Glutamatergic neuron (in vitro differentiated cells): Measurements from ENCODE around the gene CDK2. TPM values are rescaled to one million over a fixed set of nuclear protein-coding genes. Genes with fewer than 3 reads are reported as not detected.

Source experiments
- DNase-seq: peaks from one replicate; pipeline ENCODE4 v3.0.0; 2022
- H3K27ac Mint-ChIP-seq: one replicate; pipeline ENCODE4 v1.8.0; 2020; ENCODE audit warnings: mild to moderate bottlenecking, mixed read lengths, inconsistent platforms; ENCODE audit not compliant: unreplicated experiment
- H3K27me3 Mint-ChIP-seq: one replicate; pipeline ENCODE4 v1.8.0; 2020; ENCODE audit warnings: mild to moderate bottlenecking, moderate library complexity, mixed read lengths, inconsistent platforms; ENCODE audit not compliant: unreplicated experiment
- H3K36me3 Mint-ChIP-seq: one replicate; pipeline ENCODE4 v1.8.0; 2020; ENCODE audit warnings: mild to moderate bottlenecking, mixed read lengths, inconsistent platforms; ENCODE audit not compliant: unreplicated experiment
- H3K4me1 Mint-ChIP-seq: one replicate; pipeline ENCODE4 v1.8.0; 2020; ENCODE audit warnings: mild to moderate bottlenecking, low read depth, mixed read lengths, inconsistent platforms; ENCODE audit not compliant: unreplicated experiment
- H3K4me3 Mint-ChIP-seq: one replicate; pipeline ENCODE4 v1.8.0; 2020; ENCODE audit warnings: mild to moderate bottlenecking, mixed read lengths, inconsistent platforms; ENCODE audit not compliant: unreplicated experiment
- H3K9me3 Mint-ChIP-seq: one replicate; pipeline ENCODE4 v1.8.0; 2020; ENCODE audit warnings: mild to moderate bottlenecking, moderate library complexity, mixed read lengths, inconsistent platforms; ENCODE audit not compliant: unreplicated experiment
- total RNA-seq: library from RNA; stranded (reverse); fragmentation: NEBNext Ultra II Directional; extraction: Animal tissue kit (Norgen Biotek cat#: 25700); gene quantifications from one replicate; pipeline ENCODE4 v1.2.1, GENCODE V29; 2021; ENCODE audit not compliant: unreplicated experiment
- TF ChIP-seq, protein P1 (sequence below): fragments of 200-600 bp; sonication (generic); IDR thresholded peaks from one replicate; pipeline ENCODE4 v1.5.0; 2021; ENCODE audit not compliant: partially characterized antibody, unreplicated experiment

The CDK2 gene
- total RNA-seq, 1 donor from 2014 or later: 20.5 TPM

DNA sequence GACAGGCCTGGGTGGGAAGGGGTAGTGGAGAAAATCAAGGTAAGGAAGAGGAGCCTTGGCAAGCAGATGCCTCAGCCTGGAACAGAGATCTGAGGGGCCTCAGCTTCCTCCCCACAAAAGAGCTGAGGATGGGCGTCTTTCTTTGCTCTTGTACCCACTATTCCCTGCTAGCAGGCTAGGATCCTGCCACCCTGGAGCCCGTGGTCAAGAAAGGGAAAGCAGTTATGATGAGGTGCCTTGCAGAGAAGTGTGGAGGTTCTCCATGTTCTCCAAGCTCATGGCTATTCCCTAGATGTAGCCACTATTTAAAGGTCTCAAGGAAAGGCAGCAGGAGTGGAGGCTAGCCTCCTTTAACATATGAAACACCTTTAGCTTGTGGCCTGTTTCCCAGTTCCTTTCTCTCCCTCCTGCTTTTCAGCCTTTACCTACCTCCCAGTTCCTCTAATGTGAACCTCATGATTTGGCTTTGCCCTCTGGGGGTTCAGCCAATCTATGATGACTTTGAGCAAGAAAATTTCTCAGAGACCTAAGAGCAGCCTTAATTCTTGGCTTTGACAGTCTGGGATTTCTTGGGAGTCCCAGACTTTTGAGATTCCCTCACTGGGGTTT, 55.4 kb downstream of the CDK2 start:
- peaks cover 17% of the 10 kb centered on the region for H3K27me3 Mint-ChIP-seq
- peak overlapping the region; percentile 100 for H3K27ac Mint-ChIP-seq

More for the DNA sequence above, 55.4 kb downstream of the CDK2 start:
- H3K36me3 Mint-ChIP-seq: no peaks in the 10 kb centered on the region
- peak overlapping the region; percentile 97 for H3K4me3 Mint-ChIP-seq
- no peak for DNase-seq
- TF ChIP-seq, protein P1, sequence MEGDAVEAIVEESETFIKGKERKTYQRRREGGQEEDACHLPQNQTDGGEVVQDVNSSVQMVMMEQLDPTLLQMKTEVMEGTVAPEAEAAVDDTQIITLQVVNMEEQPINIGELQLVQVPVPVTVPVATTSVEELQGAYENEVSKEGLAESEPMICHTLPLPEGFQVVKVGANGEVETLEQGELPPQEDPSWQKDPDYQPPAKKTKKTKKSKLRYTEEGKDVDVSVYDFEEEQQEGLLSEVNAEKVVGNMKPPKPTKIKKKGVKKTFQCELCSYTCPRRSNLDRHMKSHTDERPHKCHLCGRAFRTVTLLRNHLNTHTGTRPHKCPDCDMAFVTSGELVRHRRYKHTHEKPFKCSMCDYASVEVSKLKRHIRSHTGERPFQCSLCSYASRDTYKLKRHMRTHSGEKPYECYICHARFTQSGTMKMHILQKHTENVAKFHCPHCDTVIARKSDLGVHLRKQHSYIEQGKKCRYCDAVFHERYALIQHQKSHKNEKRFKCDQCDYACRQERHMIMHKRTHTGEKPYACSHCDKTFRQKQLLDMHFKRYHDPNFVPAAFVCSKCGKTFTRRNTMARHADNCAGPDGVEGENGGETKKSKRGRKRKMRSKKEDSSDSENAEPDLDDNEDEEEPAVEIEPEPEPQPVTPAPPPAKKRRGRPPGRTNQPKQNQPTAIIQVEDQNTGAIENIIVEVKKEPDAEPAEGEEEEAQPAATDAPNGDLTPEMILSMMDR: no peak
- H3K4me1 Mint-ChIP-seq: peaks cover 21% of the 10 kb centered on the region
- peaks cover 11% of the 10 kb centered on the region for H3K9me3 Mint-ChIP-seq

Other genes with a start within 250 kb of the CDK2 start
- 6.6 TPM for gene RDH5, start 246.4 kb upstream of the CDK2 start, total RNA-seq
- gene CD63, start 237.8 kb upstream of the CDK2 start, total RNA-seq: 619 TPM
- gene GDF11, start 223.7 kb upstream of the CDK2 start, total RNA-seq: 52.4 TPM
- gene SARNP, start 149.1 kb upstream of the CDK2 start, total RNA-seq: 98.7 TPM
- gene ORMDL2, start 148.8 kb upstream of the CDK2 start, total RNA-seq: 47.6 TPM
- 37.6 TPM for gene DNAJC14, start 137.2 kb upstream of the CDK2 start, total RNA-seq
- gene MMP19, start 123.9 kb upstream of the CDK2 start, total RNA-seq: not detected
- 55.3 TPM for gene PYM1, start 38.9 kb upstream of the CDK2 start, total RNA-seq
- gene DGKA, start 35.7 kb upstream of the CDK2 start, total RNA-seq: 57.5 TPM
- gene PMEL, start 788 bp upstream of the CDK2 start, total RNA-seq: 851 TPM
- gene RAB5B, start 7.2 kb downstream of the CDK2 start, total RNA-seq: 170 TPM
- gene SUOX, start 30.4 kb downstream of the CDK2 start, total RNA-seq: 23.9 TPM
- gene IKZF4, start 54.2 kb downstream of the CDK2 start, total RNA-seq: 24.1 TPM
- 29.8 TPM for gene RPS26, start 75.1 kb downstream of the CDK2 start, total RNA-seq
- gene ERBB3, start 113.3 kb downstream of the CDK2 start, total RNA-seq: 33.7 TPM
- gene PA2G4, start 137.7 kb downstream of the CDK2 start, total RNA-seq: 86.5 TPM
- 1,433 TPM for gene RPL41, start 149.8 kb downstream of the CDK2 start, total RNA-seq
- 11.1 TPM for gene ZC3H10, start 151.4 kb downstream of the CDK2 start, total RNA-seq
- gene ESYT1, start 161.4 kb downstream of the CDK2 start, total RNA-seq: 144 TPM
- gene MYL6B, start 185.8 kb downstream of the CDK2 start, total RNA-seq: 232 TPM
- gene MYL6, start 191.5 kb downstream of the CDK2 start, total RNA-seq: 2,223 TPM
- 196 TPM for gene SMARCC2, start 222.7 kb downstream of the CDK2 start, total RNA-seq